ENCODE data around the gene PRKCA.
"Not testable (repeated sequence)": the region's sequence is repeated elsewhere in the genome, so short reads cannot be mapped to it uniquely, and the experiment has no call there.

Gene PRKCA

DNA sequence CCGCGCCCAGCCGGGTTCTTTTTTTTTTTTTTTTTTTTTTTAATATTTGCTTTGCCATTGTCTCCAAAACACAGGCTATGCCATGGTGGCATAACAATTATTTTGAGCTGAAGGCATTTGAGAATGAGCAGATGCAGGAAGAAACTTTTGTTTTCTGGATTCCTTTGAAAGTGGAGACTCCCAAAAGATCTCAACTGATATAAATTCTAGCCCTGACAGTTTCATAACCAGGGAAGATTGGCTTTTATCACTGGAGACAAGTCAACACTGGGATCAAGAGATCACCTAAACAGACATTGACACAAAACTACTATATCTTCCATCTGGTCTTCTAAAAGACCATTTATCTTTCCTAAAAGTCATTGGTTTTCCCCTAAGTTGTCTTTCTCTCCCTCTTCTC is 10.1 kb upstream of the PRKCA start:
- TF ChIP-seq, protein P1, sequence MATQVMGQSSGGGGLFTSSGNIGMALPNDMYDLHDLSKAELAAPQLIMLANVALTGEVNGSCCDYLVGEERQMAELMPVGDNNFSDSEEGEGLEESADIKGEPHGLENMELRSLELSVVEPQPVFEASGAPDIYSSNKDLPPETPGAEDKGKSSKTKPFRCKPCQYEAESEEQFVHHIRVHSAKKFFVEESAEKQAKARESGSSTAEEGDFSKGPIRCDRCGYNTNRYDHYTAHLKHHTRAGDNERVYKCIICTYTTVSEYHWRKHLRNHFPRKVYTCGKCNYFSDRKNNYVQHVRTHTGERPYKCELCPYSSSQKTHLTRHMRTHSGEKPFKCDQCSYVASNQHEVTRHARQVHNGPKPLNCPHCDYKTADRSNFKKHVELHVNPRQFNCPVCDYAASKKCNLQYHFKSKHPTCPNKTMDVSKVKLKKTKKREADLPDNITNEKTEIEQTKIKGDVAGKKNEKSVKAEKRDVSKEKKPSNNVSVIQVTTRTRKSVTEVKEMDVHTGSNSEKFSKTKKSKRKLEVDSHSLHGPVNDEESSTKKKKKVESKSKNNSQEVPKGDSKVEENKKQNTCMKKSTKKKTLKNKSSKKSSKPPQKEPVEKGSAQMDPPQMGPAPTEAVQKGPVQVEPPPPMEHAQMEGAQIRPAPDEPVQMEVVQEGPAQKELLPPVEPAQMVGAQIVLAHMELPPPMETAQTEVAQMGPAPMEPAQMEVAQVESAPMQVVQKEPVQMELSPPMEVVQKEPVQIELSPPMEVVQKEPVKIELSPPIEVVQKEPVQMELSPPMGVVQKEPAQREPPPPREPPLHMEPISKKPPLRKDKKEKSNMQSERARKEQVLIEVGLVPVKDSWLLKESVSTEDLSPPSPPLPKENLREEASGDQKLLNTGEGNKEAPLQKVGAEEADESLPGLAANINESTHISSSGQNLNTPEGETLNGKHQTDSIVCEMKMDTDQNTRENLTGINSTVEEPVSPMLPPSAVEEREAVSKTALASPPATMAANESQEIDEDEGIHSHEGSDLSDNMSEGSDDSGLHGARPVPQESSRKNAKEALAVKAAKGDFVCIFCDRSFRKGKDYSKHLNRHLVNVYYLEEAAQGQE (IDR thresholded peaks at IDR 0.05; ENCODE audit: insufficient replicate concordance, low read depth) = no peak
- no peak for TF ChIP-seq SPI1 (IDR thresholded peaks at IDR 0.05; ENCODE audit: borderline replicate concordance, low read depth)
- TF ChIP-seq GABPA (IDR thresholded peaks at IDR 0.05; ENCODE audit: low read depth) = no peak
- no peak for TF ChIP-seq POLR2AphosphoS5 (IDR thresholded peaks at IDR 0.05; ENCODE audit: low read depth)
- TF ChIP-seq CTCF (IDR thresholded peaks at IDR 0.05; ENCODE audit: insufficient read depth, low read length) = no peak
- DNase-seq (ENCODE audit: low read depth in 1 of 2, low spot score in 1 of 2) = no peak
- H3K4me3 ChIP-seq (replicated peaks; ENCODE audit: insufficient read depth, low read length) = no peak overlapping the region

GRCh38 chr17:66296289-66296725 is 6.1 kb upstream of the PRKCA start:
- Histone ChIP-seq H3K4me3 (replicated peaks; ENCODE audit: insufficient read depth, low read length) (no peak overlapping the region), H3K27me3 (ENCODE audit: insufficient read depth, poor library complexity, severe bottlenecking) (no peaks in the 10 kb centered on the region), H3K27ac (replicated peaks) (no peak overlapping the region)
- DNase-seq (ENCODE audit: low read depth in 1 of 2, low spot score in 1 of 2) = no peak
- TF ChIP-seq, protein P1 (IDR thresholded peaks at IDR 0.05; ENCODE audit: insufficient replicate concordance, low read depth) = no peak
- TF ChIP-seq POLR2AphosphoS5 (IDR thresholded peaks at IDR 0.05; ENCODE audit: low read depth) (no peak), CTCF (IDR thresholded peaks at IDR 0.05; ENCODE audit: insufficient read depth, low read length) (no peak), GABPA (IDR thresholded peaks at IDR 0.05; ENCODE audit: low read depth) (no peak), SPI1 (IDR thresholded peaks at IDR 0.05; ENCODE audit: borderline replicate concordance, low read depth) (no peak)

More for the DNA sequence above, 10.1 kb upstream of the PRKCA start:
- no peak overlapping the region for H3K27ac ChIP-seq (replicated peaks)
- no peaks in the 10 kb centered on the region for H3K27me3 ChIP-seq (ENCODE audit: insufficient read depth, poor library complexity, severe bottlenecking)

DNA sequence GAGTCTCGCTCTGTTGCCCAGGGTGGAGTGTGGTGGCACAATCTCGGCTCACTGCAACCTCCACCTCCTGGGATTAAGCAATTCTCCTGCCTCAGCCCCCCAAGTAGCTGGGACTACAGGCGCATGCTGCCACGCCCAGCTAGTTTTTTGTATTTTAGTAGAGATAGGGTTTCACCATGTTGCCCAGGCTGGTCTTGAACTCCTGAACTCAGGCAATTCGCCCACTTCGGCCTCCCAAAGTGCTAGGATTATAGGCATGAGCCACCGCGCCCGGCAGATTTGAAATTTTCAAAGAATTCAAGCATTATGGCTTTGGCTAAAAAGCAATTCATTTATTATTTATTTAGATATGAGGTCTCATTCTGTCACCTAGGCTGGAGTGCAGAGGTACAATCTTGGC is 5.0 kb upstream of the PRKCA start:
- not testable (repeated sequence) for H3K27ac ChIP-seq (replicated peaks); H3K4me3 ChIP-seq (replicated peaks; ENCODE audit: insufficient read depth, low read length); DNase-seq (ENCODE audit: low read depth in 1 of 2, low spot score in 1 of 2); H3K27me3 ChIP-seq (ENCODE audit: insufficient read depth, poor library complexity, severe bottlenecking)

GRCh38 chr17:66299711-66300110 is 2.7 kb upstream of the PRKCA start:
- Histone ChIP-seq H3K27ac (replicated peaks) (no peak overlapping the region), H3K4me3 (replicated peaks; ENCODE audit: insufficient read depth, low read length) (no peak overlapping the region), H3K27me3 (ENCODE audit: insufficient read depth, poor library complexity, severe bottlenecking) (no peaks in the 10 kb centered on the region)
- no peak for DNase-seq (ENCODE audit: low read depth in 1 of 2, low spot score in 1 of 2)
- TF ChIP-seq GABPA (IDR thresholded peaks at IDR 0.05; ENCODE audit: low read depth) (no peak), SPI1 (IDR thresholded peaks at IDR 0.05; ENCODE audit: borderline replicate concordance, low read depth) (no peak), CTCF (IDR thresholded peaks at IDR 0.05; ENCODE audit: insufficient read depth, low read length) (no peak), POLR2AphosphoS5 (IDR thresholded peaks at IDR 0.05; ENCODE audit: low read depth) (no peak)
- TF ChIP-seq, protein P1 (IDR thresholded peaks at IDR 0.05; ENCODE audit: insufficient replicate concordance, low read depth) = no peak

Measured in HL-60 (cell line).